Measurements from ENCODE around the gene FARS2.

FARS2 gene

DNA sequence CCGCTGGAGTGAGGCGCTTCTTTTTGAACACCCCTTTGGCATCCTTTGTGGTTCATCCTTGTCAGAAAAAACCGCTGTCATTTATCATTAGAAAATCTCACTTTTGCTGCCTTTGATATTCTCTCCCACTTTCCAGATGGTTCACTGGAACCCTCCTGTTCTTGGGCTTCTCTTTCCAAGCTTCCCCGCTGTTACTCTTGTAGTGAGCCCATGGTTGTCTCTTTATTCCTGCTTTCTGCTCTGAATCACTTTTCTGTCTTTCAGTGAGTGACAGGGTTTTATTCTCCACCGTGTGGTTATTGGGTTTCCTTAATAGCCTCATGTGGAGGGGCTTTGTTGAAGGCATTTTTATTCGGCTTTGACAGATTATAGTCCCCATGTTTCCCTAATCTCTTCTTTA, 117.0 kb downstream of the FARS2 start:
- DNase-seq (ENCODE audit: low read depth in 2 of 2) = no peak

DNA sequence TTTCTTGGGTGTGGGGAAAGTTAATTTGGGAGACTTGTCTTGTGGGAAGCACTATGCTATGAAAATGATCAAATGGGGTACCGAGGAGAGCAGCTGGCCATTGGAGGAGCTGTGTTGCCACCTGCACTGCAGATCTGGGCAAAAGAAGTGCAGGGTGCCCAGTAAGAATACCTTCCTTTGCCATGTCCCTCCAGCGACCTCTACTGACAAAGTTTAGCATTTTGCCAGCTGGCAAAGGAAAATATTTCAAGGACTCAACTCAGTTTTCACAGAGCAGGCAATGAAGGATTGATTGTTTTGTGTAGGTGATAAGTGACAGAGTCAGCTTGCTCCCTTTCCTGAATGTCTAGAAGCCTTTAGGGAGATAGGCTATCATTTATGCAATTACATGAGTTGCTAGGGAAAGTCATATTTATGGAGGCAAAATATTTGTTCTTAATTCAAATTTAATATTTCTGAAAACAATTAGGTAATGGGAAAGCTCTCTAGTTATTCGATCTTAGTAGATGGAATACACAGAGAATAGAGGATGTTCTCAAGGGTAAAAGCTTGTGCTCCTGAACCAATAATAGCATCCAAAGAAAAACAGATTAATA, 118.4 kb downstream of the FARS2 start:
- DNase-seq (ENCODE audit: low read depth in 2 of 2) = peak in 1 of 2 donors; percentile 10

DNA sequence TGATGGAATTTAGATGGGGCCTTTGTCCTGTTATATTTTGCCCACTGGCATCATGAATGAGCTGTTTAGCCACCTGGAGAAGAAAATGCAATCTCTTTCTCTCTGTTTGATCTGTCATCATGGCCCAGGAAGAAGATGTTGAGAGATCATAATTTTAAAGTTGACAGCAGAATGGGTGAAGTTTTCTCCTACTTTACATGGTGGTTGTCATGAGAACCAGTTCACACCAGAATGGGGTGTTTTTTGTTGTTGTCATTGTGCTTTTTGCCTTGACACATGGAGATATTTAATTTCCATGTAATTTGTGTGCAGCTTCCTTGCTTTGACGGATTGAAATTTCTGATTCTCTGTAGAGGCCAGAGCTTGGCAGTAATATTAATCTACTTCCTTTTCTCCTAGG, 122.5 kb downstream of the FARS2 start:
- no peak for DNase-seq (ENCODE audit: low read depth in 2 of 2)

DNA sequence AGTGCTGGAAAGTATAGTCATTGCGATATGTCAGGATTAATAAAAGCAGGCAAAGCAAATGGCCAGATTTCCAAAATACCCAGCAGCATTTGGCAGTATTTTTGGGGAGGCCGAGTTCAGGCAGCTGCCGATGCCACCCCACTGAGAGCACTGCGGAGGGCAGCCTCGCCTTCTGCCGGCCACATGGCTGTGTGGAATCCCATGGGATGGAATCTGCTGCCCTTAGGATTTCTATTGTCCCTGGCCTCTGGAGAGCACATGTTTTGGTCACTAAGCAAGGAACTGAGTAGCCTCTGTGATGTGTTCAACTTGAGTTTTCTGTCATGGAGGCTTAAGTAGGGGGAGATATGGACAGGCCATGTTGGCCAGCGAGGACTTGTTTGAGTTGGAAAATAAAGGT, 123.0 kb downstream of the FARS2 start:
- no peak for DNase-seq (ENCODE audit: low read depth in 2 of 2)

DNA sequence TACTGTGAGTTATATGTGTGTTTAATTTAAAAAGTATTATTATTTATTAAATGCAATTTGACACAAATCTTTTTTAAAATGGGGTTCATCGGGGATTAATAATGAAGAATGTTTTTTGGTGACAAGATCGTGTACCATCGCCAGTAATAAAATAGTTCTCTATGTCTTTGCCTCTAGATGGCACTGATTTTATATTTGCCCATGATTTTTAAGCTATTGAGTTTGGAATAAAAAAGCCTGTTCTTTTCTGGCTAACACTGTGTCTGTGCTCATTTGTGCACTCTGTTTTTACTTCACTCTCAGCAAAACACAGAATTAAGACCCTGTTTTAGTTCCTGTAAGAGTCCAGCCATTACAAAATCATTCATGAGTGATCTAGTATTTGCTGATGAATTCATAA, 127.0 kb downstream of the FARS2 start:
- no peak for DNase-seq (ENCODE audit: low read depth in 2 of 2)

DNA sequence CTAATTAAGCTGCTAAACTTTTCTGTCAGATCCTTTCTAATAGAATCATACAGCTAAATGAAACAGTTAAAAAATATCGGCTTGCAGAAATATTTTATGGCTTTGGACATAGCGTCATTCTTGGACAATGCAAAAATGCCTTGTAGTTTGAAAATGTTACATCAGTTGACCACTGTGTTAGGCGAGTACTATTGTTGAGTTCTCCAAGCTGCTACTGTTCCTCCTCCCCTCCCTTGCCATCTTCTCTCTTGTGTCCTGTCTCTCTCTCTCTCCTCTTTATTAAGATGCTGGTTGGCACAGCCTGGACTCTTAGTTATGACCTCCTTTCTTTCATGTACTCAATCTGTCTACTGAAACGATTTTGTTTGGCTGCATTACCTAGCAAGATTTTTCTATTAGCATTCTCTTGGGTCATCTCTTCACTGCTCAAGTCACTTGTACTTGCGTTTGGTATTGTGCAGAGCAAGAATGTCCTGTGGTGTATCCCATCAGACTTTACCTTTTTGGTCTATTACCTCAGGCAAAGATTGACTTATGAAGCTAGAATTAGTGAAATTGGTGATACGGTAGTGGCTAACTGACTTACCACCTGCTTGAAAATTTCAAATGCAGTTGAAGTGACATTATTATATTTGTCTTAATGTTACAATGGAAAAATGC, 127.9 kb downstream of the FARS2 start:
- no peak for DNase-seq (ENCODE audit: low read depth in 2 of 2)

DNA sequence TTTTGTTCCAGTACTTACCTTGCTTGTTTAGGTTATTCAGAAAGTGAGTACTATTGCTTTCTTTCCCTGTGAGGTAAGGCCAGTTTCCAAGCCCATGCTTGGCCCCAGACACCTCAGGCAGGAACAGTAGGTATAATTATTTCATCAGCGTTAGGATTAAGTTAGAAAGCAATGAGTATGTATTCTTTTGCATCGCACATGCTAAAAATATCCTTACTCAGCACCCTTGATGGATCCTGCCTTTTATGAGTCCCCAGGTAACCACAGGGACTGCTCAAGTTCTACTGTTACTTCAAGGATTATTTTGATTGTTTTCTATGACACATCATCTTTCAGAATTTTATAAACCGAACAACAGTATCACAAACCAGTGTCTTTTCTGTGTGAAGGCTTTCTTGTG, 128.9 kb downstream of the FARS2 start:
- DNase-seq (ENCODE audit: low read depth in 2 of 2) = no peak

DNA sequence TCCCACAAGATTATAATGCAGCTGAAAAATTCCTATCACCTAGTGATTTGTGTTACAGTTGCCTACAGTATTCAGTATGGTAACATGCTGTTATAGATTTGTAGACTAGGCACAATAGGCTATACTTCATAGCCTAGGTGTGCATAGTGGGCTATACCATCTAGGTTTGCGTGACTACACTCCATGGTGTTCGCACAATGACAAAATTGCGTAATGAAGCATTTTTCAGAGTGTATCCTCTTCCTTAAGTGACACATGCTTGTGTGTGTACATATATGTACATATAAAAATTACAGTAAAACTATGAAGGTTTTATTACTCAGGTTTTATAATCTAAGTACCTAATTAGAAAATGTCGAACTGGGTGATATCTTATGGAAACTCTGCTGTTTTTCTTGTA, 133.0 kb downstream of the FARS2 start:
- DNase-seq (ENCODE audit: low read depth in 2 of 2) = no peak

DNA sequence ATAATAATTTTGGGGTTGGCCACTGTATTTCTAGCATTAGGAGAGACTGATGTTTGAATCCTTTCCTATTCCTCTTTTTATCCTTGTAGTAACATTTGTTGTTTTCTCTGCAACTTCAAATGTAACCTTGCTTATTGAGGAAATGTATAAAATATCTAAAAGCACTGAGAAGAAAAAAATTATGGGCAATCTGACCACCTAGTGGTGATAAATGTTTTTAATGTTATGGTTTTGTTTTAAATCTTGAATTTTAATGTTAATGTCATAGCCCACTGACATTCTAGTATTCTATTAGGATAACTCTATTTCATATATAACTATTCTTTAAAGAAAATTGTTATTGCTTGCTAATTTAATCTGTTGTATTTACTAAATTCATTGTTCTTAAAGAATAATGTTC, 134.4 kb downstream of the FARS2 start:
- DNase-seq (ENCODE audit: low read depth in 2 of 2) = no peak

DNA sequence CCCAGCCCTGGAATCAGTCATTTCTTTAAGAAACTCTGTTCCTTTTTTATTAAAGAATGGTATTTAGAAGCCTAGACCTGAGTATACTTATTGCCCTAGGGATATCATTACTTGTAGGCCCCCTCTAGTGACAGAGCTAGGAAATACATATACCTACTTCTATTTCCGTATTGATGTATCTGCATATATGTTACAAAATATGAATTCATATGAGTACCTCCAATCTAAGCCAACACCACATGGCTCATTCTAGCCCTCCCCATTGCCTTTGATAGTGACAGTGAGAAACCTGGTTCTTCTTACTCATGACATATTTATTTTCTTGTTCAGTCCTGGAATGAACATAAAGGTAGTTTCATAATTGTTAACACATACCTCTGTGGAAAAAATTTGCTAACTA, 137.2 kb downstream of the FARS2 start:
- peak; percentile 14 to 27 for DNase-seq (ENCODE audit: low read depth in 2 of 2)

DNA sequence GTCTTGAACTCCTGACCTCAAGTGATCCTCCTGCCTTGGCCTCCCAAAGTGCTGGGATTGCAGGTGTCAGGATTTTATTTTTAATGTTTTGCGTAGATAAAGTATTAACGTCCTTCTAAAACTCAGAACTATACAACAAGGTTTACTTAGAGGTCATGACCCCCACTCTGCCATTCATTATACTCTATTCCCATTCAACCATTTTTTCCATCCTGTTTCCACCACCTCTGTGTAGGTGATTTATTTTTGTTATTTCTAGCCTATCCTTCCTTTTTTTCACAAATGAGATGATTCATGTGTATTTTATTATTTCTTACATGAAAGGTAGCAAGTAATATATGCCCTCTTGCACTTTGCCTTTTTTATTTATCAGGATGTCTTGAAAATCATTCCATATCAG, 138.1 kb downstream of the FARS2 start:
- no peak for DNase-seq (ENCODE audit: low read depth in 2 of 2)

DNA sequence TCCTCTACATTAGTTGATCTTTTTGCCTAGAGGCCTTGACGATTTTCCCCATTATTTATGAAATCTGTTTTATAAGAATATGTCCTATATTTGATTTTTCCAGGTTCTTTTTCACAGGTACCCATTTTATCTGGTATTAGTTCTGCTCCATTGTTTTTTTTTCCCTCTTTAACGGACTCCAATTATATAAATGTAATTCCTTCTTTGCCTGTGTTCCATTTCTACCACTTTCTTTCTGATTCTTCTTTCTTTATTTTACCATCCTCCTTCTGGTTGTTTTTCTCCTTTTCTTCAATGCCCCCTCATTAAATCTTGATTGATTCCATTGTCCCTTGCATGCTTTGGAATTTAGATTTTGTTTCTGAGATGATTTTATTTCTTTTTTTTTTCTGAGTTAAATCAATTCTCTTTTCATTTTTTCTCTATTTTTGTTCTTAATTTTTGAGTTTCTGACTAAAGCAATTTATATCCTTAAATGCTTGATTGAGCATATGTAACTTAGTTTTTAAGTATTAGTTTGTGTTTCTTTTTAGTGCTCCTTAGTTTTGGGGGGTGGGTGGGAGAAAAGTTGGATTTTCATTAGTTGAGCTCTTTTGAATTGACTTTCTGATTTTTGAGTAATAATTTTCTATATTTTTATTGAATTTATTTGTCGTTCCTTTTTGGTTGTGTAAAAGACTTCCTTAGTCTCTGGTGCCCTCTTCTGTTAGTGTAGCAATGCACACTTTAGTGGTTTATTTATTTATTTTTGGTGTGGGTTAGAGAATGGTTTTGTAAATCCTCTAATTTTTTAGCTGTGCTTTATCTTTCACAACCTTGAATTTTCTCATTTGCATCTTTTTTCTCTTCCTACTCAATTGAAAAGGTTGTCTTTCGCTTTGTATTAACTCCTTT, 140.8 kb downstream of the FARS2 start:
- no peak for DNase-seq (ENCODE audit: low read depth in 2 of 2)

DNA sequence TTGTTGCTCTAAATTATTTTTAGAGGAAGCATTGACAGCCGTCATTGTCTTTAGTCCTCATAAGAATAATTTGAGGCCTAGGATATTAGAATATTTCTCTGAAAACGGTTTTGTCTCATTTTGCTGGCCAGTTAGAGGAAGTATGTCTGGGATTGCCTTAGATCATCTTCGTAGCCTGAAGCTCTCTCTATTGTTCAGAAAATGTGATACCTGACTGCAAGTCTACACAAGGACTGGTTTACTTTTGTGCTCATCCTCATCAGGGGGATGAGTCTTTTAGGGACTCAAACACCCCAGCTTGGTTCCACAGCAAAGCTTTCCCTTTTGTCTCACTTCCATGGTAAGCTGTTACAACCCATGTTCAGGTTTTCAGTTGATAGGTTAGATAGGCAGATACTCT, 141.8 kb downstream of the FARS2 start:
- no peak for DNase-seq (ENCODE audit: low read depth in 2 of 2)

DNA sequence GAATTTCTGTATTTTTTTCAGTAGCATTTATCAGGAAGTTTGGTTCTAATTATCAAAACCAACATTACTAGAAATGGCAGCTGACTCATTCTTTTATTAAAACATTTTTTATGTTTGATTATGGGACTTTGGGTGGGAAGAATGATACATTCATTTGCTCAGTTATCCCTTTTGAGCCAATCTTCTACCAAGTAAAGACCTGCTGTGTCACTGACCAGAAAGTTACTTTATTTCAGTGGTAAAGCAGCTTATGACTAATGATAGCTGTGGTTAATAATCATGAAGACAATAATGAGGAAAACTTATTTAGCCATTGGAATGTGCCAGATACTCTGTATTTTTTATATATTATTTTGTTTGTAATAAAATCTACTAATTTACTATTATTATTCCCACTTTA, 142.3 kb downstream of the FARS2 start:
- no peak for DNase-seq (ENCODE audit: low read depth in 2 of 2)

DNA sequence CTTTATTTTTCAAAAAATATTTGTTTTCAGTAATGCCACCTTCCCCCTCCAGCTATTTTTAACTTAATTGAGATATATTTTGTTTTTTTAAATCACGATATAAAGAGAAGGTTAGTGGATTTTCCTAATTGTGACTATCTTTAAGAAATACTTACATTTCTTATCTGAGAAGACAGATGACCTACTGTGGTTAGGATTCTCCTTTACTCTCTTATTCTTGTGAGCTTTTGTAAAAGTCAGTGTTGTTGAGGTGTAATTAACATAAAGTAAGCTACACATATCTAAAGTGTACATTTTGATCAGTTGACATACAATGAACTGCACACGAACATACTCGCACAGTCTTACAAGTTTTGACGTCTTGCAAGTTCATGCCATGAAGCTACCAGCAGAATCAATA, 144.7 kb downstream of the FARS2 start:
- DNase-seq (ENCODE audit: low read depth in 2 of 2) = no peak

DNA sequence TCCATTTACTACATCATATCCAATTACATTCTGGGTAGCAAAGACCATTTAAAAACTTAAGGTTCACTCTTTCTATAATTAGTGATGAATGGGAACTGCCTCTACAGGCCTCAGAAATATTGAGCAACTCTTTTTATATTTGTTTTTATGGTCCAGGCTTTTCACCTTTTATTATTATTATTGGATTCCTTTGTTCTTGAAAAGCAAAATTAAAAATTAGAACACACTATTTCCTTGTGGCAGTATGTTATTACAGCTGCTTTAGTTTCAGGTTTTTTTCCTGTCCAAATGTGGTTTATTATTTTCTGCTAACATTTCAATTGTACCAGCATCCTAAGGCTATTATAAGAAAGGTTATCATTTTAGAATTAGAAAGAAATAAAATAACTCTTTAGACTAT, 150.1 kb downstream of the FARS2 start:
- DNase-seq (ENCODE audit: low read depth in 2 of 2) = no peak

DNA sequence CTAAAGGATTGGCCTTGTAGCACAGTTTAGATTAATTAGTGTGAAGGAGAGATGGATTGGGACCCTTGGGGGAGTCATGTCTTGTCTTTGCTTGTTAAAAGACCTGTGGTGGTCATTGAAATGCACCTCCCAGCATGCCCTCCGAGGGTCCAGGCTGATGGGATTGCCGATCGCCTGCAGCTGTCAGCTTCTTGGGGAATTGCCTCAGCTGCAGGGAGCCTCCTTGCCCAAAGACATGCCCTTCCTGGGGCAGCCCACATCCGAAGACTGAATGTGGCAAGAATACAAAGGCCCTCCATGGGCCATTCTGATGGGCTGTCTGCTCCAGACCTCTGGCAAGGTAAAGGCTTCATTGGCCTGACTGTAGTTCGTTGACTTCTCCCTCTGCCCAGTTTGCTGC, 150.7 kb downstream of the FARS2 start:
- no peak for DNase-seq (ENCODE audit: low read depth in 2 of 2)

DNA sequence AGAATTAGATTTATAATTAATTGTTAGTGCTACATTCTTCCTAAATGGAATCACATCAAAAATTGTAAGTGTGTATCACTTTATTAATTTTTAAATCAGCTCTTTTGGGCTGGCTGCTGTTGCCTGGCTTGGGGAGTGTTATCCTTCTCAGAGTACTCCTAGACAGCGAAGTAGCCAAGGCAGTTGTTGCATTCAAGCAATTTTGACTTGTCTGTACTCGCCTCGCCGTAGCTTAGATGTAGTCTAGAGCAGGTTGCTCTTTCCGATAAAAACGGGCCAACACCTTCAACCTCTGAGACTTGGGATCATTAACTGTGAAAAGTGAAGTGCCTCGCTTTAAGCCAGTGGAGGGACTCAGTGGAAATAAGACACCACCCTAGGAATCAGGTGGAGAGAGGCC, 151.3 kb downstream of the FARS2 start:
- DNase-seq (ENCODE audit: low read depth in 2 of 2) = no peak

DNA sequence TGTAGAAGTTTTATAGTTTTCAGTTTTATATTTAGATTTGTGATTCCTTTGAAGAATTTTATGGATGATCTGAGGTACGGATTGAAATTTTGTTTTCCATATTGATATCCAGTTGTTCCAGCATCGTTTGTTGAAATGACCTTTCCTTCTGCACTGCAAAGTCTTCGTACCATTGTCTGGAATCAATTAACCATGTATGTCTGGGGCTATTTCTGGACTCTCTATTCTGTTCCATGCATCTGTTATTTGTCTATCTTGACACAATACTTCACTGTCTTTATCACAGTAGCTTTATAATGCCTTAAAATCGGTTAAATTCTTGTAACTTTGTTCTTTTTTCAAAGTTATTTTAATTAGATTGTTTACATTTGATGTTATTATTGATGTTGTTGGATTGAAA, 154.9 kb downstream of the FARS2 start:
- DNase-seq (ENCODE audit: low read depth in 2 of 2) = no peak

DNA sequence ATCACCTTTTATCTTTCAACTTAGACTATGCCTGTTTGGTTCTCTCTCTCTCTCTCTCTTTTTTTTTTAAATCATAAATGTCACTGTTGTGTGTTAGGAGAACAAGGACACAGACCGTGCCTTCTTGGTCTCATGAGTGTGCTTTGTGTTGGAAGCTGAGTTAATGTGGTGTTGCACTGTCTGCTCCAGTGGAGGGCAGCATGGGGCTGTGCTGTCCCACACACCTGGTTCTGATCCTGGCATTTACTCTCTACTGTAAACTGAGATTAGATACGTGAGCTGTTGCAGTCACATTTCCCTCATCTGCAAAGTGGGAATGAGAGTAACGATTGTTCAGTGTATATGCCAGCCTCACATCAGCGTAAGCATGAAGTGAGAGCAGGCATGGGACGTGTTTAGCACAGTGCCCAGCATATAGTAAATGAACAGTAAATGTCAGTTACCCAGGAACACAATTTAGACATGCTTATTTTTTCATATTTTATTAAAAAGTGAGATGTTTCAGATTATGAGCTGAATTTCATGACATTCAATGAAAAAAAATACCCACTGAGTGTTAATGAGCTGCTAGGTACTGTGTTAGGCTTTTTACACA, 161.1 kb downstream of the FARS2 start:
- peak in 1 of 2 donors; percentile 4 for DNase-seq (ENCODE audit: low read depth in 2 of 2)

DNA sequence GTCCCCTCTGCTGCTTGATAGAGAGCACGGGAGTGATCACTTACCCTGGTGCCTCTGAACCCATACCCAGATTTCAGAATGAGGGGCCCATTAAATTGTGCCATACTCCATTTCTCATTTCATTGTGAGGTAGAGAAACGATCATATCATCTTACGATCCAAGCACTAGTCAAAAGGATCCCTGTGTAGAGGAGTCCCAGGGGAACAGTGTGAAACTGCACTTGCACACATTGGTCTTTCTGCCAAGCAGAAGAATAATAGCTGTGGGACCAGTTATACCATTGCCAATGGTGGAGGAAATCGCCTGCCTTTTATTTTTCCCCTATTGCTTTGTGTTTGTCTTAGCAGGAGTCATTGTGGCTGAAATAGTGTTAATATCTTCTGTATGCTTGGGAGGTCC, 161.9 kb downstream of the FARS2 start:
- DNase-seq (ENCODE audit: low read depth in 2 of 2) = no peak

DNA sequence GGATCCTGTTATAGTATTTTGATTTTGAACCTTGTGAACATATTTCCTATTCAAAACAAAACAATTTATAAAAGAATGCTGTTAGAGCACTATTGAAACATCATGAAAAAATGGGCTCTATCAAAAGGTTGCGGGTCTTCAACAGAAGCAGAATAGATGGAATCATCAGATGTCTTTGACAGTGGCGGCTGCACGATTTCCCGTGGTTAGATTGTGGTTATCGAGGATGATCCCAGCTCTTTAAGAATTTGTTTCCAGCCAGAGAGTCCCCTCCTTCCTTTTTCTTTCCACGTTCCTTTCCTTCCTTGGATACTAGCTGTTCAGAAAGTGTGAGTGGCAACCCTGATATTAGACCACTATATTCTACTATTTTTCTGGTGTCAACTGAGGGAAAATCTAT, 163.4 kb downstream of the FARS2 start:
- no peak for DNase-seq (ENCODE audit: low read depth in 2 of 2)

DNA sequence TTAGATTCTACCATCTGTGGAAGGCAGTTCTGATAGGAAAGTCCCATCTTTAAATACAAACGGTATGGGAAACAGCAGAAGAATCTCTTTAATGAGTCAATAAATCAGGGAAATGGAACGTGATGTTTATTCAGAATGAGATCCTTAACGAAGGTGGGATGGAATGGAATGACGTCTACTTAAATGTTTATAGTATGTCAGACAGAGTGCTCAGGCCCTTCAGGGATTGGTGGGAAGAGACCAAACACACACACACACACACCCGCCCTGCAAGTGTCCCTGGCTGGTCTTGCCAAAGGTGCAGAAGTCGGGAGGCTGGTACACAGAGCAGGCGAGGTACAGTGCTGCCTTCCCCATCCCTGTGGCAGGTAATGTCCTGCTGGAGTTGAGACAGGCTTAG, 164.0 kb downstream of the FARS2 start:
- no peak for DNase-seq (ENCODE audit: low read depth in 2 of 2)
